ENCODE data around the gene HBQ1.
"Not testable (repeated sequence)": the region's sequence is repeated elsewhere in the genome, so short reads cannot be mapped to it uniquely, and the experiment has no call there.

HBQ1 gene

DNA sequence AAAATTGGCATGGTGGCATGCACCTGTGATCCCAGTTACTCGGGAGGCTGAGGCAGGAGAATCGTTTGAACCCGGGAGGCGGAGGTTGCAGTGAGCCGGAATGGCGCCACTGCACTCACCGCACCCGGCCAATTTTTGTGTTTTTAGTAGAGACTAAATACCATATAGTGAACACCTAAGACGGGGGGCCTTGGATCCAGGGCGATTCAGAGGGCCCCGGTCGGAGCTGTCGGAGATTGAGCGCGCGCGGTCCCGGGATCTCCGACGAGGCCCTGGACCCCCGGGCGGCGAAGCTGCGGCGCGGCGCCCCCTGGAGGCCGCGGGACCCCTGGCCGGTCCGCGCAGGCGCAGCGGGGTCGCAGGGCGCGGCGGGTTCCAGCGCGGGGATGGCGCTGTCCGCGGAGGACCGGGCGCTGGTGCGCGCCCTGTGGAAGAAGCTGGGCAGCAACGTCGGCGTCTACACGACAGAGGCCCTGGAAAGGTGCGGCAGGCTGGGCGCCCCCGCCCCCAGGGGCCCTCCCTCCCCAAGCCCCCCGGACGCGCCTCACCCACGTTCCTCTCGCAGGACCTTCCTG is at the start of gene HBQ1:
HBQ1 (plus strand) TSS at position 359 of the 575 bp plus-strand sequence; CDS start at position 387, 28 bp downstream.
- no peak for DNase-seq (ENCODE audit: low read depth)

DNA sequence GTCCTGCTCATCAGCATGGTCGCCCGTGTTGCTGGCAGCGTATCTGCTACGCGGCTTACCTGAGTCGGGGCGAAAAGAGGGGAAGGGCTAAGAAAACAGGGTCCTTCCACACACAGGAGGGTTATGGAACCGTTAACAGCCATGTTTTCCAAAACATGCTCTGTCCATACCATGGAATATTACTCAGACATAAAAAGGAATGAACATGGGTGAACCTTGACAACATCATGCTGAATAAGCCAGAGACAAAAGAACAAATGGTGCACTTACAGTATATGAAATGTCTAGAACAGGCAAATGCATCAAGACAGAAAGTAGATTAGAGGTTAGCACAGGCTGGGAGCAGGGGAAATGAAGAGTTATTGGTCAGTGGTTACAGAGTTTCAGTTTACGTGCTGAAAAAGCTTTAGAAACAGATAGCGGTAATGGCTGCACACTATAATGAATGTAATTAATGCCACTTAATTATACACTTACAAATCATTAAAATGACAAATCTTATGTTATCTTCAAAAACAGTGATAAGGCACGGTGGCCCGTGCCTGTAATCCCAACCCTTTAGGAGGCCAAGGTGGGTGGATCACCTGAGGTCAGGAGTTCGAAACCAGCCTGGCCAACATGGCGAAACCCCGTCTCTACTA is 49.6 kb upstream of the HBQ1 start:
- DNase-seq (ENCODE audit: low read depth): no peak

DNA sequence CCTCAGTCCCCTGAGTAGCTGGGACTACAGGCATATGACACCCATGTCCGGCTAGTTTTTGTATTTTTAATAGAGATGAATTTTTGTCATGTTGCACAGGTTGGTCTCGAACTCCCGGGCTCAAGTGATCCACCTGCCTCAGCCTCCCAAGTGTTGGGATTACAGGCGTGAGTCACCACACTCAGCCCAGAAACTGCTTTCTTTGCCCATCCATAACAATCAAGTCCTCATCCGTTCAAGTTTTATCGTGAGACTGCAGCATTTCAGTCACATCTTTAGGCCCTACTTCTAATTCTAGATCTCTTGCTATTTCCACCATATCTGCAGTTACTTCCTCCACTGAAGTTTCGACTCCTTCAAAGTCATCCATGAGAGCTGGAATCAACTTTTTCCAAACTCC is 48.1 kb upstream of the HBQ1 start:
- DNase-seq (ENCODE audit: low read depth): no peak

DNA sequence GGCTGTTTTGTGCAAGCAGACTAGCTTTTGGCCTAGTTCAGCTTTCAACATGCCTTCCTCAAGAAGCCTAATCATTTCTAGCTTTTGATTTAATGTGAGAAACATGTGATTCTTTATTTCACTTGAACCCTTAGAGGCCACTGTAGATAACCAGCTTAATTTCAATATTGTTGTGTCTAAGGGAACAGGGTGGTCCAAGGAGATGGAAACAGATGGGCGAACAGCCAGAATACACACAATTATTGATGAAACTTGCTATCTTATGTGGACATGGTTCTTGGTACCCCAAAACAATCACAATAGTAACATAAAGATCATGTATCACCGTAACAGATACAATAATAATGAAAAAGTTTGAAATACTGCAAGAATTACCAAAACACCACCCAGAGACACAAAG is 46.5 kb upstream of the HBQ1 start:
- no peak for DNase-seq (ENCODE audit: low read depth)

DNA sequence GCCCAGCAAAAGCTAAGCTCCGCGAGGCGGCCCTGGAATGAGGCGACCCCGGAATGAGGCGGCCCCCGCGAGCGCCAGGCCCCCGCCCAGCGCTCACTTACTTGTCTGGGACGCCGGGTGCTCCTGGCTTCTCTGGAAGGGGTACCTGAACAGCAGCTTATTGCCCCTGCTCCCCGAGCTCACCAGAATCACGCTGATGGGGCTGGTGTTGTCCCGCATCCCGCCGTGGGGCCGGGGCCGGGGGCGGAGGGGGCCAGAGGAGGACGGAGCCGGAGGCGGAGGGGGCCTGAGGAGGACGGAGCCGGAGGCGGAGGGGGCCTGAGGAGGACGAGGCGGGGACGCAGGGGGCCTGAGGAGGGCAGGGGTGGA is 42.2 kb upstream of the HBQ1 start:
- no peak for DNase-seq (ENCODE audit: low read depth)

DNA sequence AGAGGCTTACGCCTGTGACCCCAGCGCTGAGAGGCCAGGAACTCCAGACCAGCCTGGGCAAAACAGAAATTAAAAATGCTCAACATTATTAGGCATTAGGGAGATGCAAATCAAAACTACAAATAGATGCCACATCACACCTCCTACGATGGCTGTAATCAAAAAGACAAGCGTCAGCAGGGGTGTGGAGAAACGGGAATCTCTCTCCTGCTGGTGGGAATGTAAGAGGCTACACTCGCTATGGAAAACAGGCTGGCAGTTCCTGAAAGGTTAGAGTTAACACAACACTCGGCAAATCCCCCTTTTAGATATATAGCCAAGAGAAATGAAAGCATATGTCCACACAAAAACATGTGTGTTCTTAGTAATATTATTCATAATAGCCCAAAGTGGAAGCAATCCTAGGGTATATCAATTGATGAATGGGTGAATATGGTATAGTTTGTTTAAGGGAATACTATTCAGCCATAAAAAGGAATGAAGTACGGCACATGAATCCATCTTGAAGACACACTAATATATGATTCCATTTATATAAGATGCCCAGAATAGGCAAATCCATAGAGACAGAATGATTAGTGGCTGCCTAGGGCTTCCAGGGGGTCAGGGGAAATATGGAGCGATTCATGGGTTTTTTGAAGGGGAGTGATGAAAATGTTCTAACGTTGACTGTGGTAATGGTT is 39.9 kb upstream of the HBQ1 start:
- DNase-seq (ENCODE audit: low read depth): no peak

DNA sequence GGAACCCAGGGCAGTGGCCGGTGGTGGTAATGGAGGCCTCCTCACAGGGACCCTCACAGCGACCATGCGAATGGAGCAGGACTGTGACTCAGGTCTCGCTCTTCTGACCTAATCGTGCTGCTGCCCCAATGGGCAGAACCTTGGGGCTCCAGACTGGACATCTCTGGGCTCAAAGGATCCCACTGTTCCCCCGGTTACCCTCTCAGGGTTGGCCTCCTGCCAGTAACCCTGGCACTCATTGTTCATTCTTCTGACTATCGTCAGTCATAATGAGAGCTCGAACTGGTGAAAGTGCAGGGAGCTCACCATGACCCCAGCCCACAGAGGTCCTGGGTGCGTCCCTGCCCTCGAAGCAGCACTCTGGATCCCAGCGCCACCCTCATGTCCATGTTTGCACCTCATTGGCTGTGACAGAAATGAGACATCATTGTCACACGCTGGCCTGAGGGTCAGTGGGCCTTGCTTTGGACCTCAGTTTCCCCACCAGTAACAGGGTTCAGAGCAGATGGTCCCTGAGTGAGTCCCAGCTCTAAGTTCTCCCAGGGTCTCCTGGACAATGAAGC is 37.8 kb upstream of the HBQ1 start:
- no peak for DNase-seq (ENCODE audit: low read depth)

DNA sequence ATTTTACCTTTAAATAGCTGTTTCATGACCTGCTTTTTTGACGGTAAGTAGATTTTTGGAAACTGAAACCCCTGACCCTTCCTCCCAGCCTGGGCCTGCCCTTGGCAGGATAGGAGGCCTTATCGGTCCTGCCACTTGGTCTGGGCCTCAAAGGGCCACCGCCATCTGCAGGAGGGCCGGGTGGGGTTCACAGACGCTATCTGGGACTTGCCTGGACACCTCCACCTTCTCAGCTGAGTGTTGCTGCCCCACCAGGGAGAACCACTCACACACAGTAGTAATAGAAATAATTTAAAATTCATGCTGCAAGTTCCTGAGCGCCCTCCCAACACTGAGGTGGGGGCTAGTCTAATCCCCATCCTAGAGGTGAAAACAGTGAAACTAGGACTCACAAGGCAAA is 37.2 kb upstream of the HBQ1 start:
- no peak for DNase-seq (ENCODE audit: low read depth)

DNA sequence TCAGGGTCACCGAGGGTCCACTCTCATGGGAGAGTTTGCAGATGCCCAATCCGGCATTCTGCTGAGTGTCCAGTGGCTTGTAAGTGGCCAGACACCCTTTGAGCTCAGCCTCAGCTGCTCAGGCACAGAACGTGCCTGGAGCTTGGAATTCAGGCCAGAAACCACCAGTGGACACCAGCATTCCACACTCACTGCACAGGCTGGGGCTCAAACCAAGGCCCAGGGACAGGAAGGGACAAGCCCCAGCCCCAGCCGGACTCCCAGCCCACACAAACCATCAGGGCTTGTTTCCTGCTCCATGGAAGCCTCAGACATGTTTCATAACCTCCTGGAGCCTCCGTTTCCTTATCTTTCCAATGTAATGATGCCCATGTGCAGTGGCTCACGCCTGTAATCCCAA is 36.8 kb upstream of the HBQ1 start:
- no peak for DNase-seq (ENCODE audit: low read depth)

DNA sequence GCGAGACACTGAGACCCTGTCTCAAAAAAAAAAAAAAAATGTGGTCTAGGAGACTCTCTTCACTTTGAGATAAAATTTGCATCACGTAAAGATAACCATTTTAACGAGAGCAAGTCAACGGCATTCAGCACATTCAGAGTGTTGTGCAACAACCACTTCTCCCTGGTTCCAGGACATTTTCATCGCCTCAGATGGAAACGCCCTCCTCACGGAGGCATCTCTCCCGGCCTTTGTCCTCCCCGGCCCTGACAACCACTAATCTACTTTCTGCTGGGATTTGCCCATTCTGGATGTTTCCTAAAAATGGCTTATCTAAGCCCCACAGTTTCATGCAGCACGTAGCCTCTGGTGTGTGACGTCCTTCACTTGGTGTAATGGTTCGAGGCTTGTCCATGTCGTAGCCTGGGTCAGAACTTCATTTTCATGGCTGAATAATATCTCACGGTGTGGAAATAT is 35.4 kb upstream of the HBQ1 start:
- DNase-seq (ENCODE audit: low read depth): no peak

DNA sequence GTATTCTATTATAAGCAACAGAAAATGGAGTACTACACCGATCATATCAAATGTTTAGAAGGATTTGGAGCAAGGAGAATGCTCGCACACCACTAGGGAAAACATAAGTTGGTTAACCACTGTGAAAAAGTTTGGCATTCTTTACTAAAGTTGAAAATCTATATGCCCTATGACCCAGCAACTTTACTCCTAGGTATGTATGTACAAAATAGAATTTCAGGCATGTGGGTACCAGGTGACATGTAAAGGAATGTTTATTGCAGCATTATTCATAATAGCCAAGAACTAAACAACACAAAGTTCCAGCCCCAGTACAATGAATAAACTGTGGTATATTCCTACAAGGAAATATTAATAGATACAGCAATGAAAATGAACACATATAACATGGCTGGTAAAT is 33.6 kb upstream of the HBQ1 start:
- DNase-seq (ENCODE audit: low read depth): no peak

DNA sequence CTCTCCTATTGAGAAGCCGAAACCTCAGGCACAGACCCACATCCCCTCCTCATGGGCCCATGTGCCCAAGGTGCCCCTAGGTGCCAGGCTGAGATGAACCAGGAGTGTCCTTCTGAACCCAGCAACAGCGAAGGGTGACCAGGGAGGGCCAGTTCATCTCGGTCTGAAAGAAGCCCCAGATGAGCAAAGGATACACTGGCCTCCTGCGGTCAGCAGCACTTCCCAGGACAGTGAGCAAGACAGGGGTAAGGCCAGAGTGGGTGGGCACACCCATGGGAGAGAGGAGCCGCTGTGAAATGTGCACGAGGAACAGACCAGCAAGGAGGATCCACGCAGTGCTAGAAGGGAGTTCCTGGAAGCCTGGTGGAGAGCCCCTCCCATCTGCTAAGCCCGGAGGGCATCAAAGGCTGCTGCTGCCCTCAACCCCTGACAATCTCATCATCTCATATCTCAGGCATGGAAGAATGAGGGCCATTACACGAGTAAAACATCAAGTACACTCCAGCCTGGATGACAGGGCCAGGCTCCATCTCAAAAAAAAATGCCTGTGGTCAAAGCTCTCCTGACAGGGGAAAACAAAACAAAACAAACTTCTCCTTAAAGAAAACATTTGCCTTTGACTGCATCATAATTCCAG is 31.1 kb upstream of the HBQ1 start:
- no peak for DNase-seq (ENCODE audit: low read depth)

DNA sequence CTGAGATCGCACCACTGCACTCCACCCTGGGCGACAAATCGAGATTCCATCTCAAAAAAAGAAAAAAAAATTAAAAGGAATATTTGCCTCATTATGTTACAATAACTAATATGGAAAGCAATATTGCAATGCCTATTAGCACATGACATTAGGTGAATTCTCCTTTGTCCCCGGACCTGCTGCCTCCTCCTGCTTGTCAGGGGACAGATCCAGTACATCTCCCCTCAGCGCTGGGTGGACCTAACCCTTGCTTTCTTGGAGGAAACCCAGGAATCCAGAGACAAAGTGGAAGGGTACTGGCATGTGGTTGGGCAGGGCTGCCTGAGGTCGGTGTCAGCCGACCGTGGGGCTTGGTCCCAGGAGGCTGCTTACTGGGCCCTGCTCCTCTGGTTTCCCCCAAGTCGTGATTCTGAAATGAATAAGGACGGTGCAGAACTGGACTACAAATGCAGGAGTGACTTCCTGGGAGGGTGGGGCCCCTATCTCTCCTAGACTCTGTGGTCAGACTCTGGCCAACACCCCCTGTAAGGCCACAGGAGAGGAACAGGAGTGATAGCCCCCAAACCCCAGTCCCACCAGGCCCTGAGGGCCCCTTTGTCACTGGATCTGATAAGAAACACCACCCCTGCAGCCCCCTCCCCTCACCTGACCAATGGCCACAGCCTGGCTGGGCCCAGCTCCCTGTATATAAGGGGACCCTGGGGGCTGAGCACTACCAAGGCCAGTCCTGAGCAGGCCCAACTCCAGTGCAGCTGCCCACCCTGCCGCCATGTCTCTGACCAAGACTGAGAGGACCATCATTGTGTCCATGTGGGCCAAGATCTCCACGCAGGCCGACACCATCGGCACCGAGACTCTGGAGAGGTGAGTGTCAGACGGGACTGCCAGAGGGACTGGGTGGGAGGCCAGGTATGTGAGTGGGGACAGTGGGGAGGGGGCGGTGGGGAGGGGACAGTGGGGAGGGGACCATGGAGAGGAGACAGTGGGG is 27.8 kb upstream of the HBQ1 start, which contains the start of gene HBZ:
HBZ (plus strand) TSS at position 504 of the 988 bp plus-strand sequence; CDS start at position 770, 266 bp downstream.
- DNase-seq (ENCODE audit: low read depth): no peak

DNA sequence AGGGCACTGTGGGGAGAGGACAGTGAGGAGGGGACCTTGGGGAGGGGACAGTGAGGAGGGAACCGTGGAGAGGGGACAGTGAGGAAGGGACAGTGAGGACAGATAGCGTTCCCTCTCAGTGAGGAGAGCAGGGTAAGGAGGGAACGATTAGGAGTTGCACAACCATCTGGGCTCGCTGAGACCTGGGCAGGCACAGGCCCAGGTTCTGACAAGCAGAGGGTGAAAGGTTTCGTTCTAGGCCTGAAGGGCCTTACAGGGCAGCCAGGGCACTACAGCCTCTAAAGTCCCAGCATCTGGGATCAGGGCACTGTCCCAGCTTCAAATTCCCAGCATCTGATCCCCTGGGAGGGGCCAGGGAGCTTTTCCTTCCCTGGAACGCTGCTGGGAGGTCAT is 27.1 kb upstream of the HBQ1 start:
- not testable (repeated sequence) for DNase-seq (ENCODE audit: low read depth)

DNA sequence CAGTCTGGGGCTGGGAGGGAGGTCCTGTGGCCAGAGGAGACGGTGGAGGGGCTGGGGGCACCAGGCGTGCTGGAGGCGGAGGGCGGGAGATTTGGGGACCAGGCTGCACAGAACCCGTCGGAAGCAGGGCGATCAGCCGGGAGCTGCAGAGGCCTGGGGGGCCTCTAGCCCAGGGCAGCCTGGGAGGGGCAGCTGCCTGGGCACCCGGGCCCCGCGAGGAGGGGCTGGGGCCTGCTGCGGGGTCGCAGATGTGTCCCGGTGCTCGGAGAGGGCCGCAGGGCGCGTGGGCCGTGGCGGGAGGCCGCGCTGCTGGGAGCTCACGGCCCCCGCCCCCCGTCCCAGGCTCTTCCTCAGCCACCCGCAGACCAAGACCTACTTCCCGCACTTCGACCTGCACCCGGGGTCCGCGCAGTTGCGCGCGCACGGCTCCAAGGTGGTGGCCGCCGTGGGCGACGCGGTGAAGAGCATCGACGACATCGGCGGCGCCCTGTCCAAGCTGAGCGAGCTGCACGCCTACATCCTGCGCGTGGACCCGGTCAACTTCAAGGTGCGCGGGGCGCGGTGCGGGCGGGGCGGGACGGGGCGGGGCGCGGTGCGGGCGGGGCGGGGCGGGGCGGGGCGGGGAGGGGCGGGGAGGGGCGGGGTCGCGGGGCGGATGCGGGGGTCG is 26.6 kb upstream of the HBQ1 start:
- not testable (repeated sequence) for DNase-seq (ENCODE audit: low read depth)

DNA sequence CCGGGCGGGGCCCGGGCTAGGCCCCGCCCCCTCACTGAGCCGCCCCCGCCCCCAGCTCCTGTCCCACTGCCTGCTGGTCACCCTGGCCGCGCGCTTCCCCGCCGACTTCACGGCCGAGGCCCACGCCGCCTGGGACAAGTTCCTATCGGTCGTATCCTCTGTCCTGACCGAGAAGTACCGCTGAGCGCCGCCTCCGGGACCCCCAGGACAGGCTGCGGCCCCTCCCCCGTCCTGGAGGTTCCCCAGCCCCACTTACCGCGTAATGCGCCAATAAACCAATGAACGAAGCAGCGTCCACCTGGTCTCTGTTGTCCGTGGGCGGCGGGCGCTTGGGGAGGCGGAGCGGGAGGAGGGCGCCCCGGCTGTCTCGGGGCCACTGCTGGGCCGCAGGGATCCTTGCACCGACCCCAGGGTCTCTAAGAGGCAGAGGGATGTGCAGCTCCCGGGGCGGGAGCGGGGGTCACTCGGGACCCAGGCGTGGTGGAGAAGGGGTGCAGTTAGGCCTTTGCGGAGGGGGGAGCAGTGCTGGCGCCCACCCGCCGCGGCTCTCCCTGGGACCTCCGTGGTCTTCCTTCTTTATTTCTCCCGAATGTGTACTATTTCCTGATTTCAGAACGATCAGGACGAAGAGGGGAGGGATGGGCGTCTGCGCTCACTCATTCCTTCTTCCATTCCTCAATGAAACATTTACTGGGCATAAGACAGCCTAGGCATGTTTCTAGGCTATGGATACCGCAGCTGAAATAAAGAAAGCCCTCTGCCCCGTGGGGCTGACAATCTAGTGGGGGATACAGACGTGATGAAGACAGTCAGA is 25.8 kb upstream of the HBQ1 start:
- no peak for DNase-seq (ENCODE audit: low read depth)

DNA sequence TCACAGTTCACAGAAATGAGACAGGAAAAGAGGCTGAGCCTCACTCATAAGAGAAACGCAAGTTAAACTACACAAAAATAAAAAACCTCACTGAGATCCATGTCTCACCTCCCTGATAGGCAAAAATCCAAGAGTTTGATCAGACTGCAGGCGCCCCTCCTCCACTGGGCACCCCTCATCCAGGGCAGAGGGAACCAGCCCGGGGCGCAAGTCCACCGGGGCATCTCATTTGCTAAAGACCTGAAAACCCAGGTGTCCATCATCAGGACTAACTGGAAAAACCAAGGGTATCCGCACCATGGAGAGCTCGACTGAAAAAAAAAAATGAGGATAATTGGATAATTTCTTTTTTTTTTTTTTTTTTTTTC is 25.2 kb upstream of the HBQ1 start:
- DNase-seq (ENCODE audit: low read depth): no peak

DNA sequence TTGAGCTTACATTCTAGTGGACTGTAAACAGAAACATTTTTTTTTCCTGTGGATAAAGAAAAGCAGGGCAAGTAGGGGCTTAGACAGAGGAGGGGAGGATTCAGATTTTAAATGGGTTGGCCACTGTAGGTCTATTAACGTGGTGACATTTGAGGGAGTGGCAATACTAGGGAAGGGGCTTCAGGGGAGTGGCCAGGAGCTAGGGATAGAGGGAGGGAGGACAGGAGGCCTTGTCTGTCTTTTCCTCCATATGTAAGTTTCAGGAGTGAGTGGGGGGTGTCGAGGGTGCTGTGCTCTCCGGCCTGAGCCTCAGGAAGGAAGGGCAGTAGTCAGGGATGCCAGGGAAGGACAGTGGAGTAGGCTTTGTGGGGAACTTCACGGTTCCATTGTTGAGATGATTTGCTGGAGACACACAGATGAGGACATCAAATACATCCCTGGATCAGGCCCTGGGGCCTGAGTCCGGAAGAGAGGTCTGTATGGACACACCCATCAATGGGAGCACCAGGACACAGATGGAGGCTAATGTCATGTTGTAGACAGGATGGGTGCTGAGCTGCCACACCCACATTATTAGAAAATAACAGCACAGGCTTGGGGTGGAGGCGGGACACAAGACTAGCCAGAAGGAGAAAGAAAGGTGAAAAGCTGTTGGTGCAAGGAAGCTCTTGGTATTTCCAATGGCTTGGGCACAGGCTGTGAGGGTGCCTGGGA is 21.0 kb upstream of the HBQ1 start:
- DNase-seq (ENCODE audit: low read depth): no peak

DNA sequence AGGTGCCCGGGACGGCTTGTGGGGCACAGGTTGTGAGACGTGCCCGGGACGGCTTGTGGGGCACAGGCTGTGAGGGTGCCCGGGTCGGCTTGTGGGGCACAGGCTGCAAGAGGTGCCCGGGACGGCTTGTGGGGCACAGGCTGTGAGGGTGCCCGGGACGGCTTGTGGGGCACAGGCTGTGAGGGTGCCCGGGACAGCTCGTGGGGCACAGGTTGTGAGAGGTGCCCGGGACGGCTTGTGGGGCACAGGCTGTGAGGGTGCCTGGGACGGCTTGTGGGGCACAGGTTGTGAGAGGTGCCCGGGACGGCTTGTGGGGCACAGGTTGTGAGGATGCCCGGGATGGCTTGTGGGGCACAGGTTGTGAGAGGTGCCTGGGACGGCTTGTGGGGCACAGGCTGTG is 20.0 kb upstream of the HBQ1 start:
- DNase-seq (ENCODE audit: low read depth): not testable (repeated sequence)
